Smooth muscle cell (in vitro differentiated cells): Measurements from ENCODE around the gene EEF1AKMT4. TPM values are rescaled to one million over a fixed set of nuclear protein-coding genes. Genes with fewer than 3 reads are reported as not detected.
A peak's percentile ranks its signal among the peaks of the same experiment; 100 is the strongest.

Experiments
- DNase-seq: peaks from one replicate; lab custom pipeline; 2025; ENCODE audit not compliant: unreplicated experiment; lab: John Stamatoyannopoulos, UW
- H2AFZ ChIP-seq: fragments of 200-600 bp; sonication (generic); 2 replicates; pipeline ENCODE4 v1.6.0; 2016; ENCODE audit warnings: antibody characterized with exemption, low read depth, mild to moderate bottlenecking
- H3F3A ChIP-seq: fragments of 200-600 bp; sonication (generic); 2 replicates; pipeline ENCODE4 v1.6.0; 2017; ENCODE audit warnings: antibody characterized with exemption, low read depth
- H3K27ac ChIP-seq: fragments of 200-600 bp; sonication (generic); 2 replicates; pipeline ENCODE4 v1.5.1; 2016; ENCODE audit warnings: low read depth, mild to moderate bottlenecking
- H3K27me3 ChIP-seq: fragments of 200-600 bp; sonication (generic); 2 replicates; pipeline ENCODE4 v1.6.1; 2016; ENCODE audit warnings: low read depth, mild to moderate bottlenecking
- H3K36me3 ChIP-seq: fragments of 200-600 bp; sonication (generic); 2 replicates; pipeline ENCODE4 v1.5.1; 2016; ENCODE audit warnings: low read depth
- H3K4me1 ChIP-seq: fragments of 200-600 bp; sonication (generic); 2 replicates; pipeline ENCODE4 v1.5.1; 2016; ENCODE audit warnings: low read depth
- H3K4me2 ChIP-seq: fragments of 200-600 bp; sonication (generic); 2 replicates; pipeline ENCODE4 v1.6.0; 2016; ENCODE audit warnings: mild to moderate bottlenecking
- H3K4me3 ChIP-seq: fragments of 200-600 bp; sonication (generic); 2 replicates; pipeline ENCODE4 v1.5.1; 2016; ENCODE audit warnings: mild to moderate bottlenecking
- H3K79me2 ChIP-seq: fragments of 200-600 bp; sonication (generic); 2 replicates; pipeline ENCODE4 v1.6.0; 2016; ENCODE audit warnings: low read depth, mild to moderate bottlenecking
- H3K9ac ChIP-seq: fragments of 200-600 bp; sonication (generic); 2 replicates; pipeline ENCODE4 v1.6.0; 2016; ENCODE audit warnings: low read depth
- H3K9me3 ChIP-seq: fragments of 200-600 bp; sonication (generic); replicated peaks from 2 replicates; pipeline ENCODE4 v1.5.1; 2016; ENCODE audit warnings: low read depth
- H4K20me1 ChIP-seq: fragments of 200-600 bp; sonication (generic); 2 replicates; pipeline ENCODE4 v1.6.0; 2016; ENCODE audit warnings: low read depth
- CTCF ChIP-seq: fragments of 200-600 bp; sonication (generic); IDR thresholded peaks from 2 replicates; pipeline ENCODE4 v1.5.1; 2017; ENCODE audit warnings: borderline replicate concordance, mild to moderate bottlenecking, antibody characterized with exemption; ENCODE audit not compliant: insufficient read depth, poor library complexity, severe bottlenecking
- WGBS: methylation state at CpG from one replicate; pipeline ENCODE4 v1.1.7; 2016; ENCODE audit warnings: low lambda C conversion rate; 5-methylcytosine and 5-hydroxymethylcytosine counted together
- polyA plus RNA-seq: library from polyadenylated mRNA; unstranded; fragments of >200 nt; fragmentation: Nextera tagmentation; extraction: Ambion mirVana; gene quantifications from 2 replicates; pipeline ENCODE4 v1.2.1, GENCODE V29; 2016
- total RNA-seq: library from RNA; depleted of rRNA; stranded (reverse); fragments of >200 nt; gene quantifications from 2 replicates; pipeline ENCODE4 v1.2.3, GENCODE V29; 2014

Gene EEF1AKMT4
- total and polyA plus RNA-seq, 2 experiments from 2014 or later: 4.7 to 9.1 TPM

DNA sequence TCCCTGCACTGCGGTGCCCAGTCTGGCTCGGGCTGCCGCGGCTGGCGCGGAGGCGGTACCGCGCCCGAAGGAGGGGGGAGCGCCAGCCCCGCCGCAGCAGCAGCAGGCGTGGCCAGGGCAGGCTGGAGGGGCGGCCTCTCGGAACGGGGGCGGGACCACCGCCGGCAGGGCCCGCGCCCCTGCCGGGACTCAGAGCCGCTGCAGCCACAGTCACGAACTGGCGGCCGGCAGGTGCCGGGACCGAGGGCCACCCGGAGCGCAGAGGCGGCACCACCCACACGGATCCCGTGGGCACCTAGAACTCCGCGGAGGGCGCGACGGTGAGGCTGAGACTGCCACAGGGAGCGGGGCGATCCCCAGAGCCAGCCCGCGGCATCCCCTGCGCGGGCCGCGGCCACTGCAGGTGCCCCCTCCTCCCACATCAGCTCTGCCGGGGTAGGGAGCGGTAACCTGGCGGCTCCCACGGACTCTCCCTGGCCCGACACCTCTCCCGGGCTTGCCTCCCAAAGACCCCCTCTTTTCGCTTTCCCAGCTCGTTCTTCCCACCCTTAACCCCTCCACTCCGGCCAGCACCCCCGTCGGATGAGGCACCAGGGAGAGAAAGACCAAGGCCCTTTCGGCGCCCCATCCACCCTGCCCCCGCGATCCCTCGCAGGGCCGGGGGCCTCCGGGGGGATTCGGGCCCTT, 19.9 kb upstream of the EEF1AKMT4 start, which contains the start of gene VWA5B2:
Gene VWA5B2 (plus strand): TSS at position 192 of the 687 bp plus-strand sequence. CDS start 944 bp downstream, outside the sequence.
- no peaks in the 10 kb centered on the region for H4K20me1 ChIP-seq
- no peak within 1 kb of the TSS for H3K9ac ChIP-seq
- WGBS: 2% methylated on average over 37 of the region's 66 CpGs
- peaks cover 9% of the 10 kb centered on the region for H3K4me1 ChIP-seq
- H3K4me2 ChIP-seq: peak within 1 kb of the TSS; percentile 86
- H3K79me2 ChIP-seq: no peaks in the 10 kb centered on the region
- TF ChIP-seq CTCF: peak; percentile 8
- H3K9me3 ChIP-seq: no peaks in the 10 kb centered on the region
- H3F3A ChIP-seq: no peaks in the 10 kb centered on the region
- H3K27ac ChIP-seq: no peak within 1 kb of the TSS
- H2AFZ ChIP-seq: no peak within 1 kb of the TSS
- H3K27me3 ChIP-seq: peaks cover 90% of the 10 kb centered on the region
- DNase-seq: peak; percentile 17
- H3K36me3 ChIP-seq: no peaks in the 10 kb centered on the region
- H3K4me3 ChIP-seq: peak within 1 kb of the TSS; percentile 43

- Histone ChIP-seq H3K36me3 (no peaks in the 10 kb centered on the region), H3K9me3 (no peaks in the 10 kb centered on the region), H2AFZ (no peak overlapping the region), H3K27me3 (peaks cover 94% of the 10 kb centered on the region), H3K4me3 (peak overlapping the region; percentile 43), H3K27ac (no peak overlapping the region), H3K4me2 (peak overlapping the region; percentile 86), H3F3A (no peaks in the 10 kb centered on the region), H3K9ac (no peak overlapping the region), H4K20me1 (no peaks in the 10 kb centered on the region), H3K79me2 (no peaks in the 10 kb centered on the region), H3K4me1 (peaks cover 9% of the 10 kb centered on the region)
- no peak for TF ChIP-seq CTCF
- WGBS: 3% methylated on average over 26 of the region's 61 CpGs
- no peak for DNase-seq
Measured at GRCh38 chr3:184230081-184230602, 19.3 kb upstream of the EEF1AKMT4 start.

DNA sequence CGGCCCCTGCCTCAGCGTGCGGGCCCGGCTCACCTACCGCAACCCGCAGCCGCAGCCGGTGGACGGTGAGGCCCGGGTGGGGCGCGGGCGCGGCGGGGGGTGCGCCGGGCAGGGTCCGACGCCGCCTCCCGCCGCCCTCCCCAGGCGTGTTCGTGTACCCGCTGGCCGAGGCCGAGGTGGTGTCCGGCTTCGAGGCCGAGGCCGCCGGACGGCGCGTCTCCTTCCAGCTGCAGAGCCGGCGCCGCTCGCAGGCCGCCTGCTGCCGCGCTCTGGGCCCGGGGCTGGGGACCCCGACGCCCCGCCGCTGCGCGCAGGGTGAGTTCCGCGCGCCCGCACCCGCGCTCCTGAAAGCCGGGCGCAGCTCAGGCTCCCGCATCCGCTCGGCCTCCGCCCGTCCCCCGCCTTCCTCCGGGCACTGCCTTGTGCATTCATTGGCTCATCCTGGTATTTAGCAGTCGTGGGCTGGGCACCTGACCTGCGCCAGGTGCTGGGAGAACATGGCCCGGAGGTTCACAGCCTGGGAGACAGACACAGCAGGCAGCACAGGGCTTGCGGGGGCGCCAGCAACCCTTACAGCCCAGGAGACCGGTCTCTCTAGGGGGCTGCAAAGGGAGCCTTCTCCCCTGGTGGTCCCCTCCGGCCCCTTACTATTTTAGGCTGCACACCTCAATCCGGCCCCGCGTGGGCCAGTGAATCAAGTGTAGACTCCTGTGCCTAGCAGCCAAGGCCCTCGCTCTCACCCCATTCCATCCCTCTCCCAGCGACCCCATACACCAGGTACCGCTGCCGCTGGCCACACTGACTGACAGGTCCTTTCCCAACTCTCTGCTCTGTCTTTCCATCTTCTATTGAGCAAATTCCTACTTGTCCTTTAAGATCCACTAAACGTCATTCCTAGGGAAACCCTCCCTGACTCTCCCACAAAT, 18.6 kb upstream of the EEF1AKMT4 start:
- no peak overlapping the region for H3K27ac ChIP-seq
- H3K27me3 ChIP-seq: peaks cover 87% of the 10 kb centered on the region
- no peak overlapping the region for H2AFZ ChIP-seq
- TF ChIP-seq CTCF: no peak
- no peaks in the 10 kb centered on the region for H3F3A ChIP-seq
- H3K4me1 ChIP-seq: peaks cover 9% of the 10 kb centered on the region
- H3K9ac ChIP-seq: no peak overlapping the region
- H3K9me3 ChIP-seq: no peaks in the 10 kb centered on the region
- no peak for DNase-seq
- peak overlapping the region; percentile 86 for H3K4me2 ChIP-seq
- peak overlapping the region; percentile 43 for H3K4me3 ChIP-seq
- no peaks in the 10 kb centered on the region for H3K36me3 ChIP-seq
- H3K79me2 ChIP-seq: no peaks in the 10 kb centered on the region
- 15% methylated on average over 56 of the region's 79 CpGs for WGBS
- H4K20me1 ChIP-seq: no peaks in the 10 kb centered on the region
